Renal pelvis (tissue), 12 donors: ENCODE measurements around the gene SENP7. TPM values are rescaled to one million over a fixed set of nuclear protein-coding genes. Genes with fewer than 3 reads are reported as not detected.
"Not testable (repeated sequence)": the region's sequence is repeated elsewhere in the genome, so short reads cannot be mapped to it uniquely, and the experiment has no call there.

Experiments used
- DNase-seq: peaks from one replicate; pipeline ENCODE4 v3.0.0-alpha.2; 2013
- long read RNA-seq, 16 experiments: transcript quantifications; one replicate each; lab custom pipeline, GENCODE V29; 2026
- polyA plus RNA-seq, 3 donors: library from polyadenylated mRNA; unstranded; fragments of 120-200 nt; gene quantifications; one replicate each; pipeline ENCODE4 v1.2.1, GENCODE V29; 2013; ENCODE audit not compliant: insufficient read length in 3 of 3

SENP7 gene, protein sequence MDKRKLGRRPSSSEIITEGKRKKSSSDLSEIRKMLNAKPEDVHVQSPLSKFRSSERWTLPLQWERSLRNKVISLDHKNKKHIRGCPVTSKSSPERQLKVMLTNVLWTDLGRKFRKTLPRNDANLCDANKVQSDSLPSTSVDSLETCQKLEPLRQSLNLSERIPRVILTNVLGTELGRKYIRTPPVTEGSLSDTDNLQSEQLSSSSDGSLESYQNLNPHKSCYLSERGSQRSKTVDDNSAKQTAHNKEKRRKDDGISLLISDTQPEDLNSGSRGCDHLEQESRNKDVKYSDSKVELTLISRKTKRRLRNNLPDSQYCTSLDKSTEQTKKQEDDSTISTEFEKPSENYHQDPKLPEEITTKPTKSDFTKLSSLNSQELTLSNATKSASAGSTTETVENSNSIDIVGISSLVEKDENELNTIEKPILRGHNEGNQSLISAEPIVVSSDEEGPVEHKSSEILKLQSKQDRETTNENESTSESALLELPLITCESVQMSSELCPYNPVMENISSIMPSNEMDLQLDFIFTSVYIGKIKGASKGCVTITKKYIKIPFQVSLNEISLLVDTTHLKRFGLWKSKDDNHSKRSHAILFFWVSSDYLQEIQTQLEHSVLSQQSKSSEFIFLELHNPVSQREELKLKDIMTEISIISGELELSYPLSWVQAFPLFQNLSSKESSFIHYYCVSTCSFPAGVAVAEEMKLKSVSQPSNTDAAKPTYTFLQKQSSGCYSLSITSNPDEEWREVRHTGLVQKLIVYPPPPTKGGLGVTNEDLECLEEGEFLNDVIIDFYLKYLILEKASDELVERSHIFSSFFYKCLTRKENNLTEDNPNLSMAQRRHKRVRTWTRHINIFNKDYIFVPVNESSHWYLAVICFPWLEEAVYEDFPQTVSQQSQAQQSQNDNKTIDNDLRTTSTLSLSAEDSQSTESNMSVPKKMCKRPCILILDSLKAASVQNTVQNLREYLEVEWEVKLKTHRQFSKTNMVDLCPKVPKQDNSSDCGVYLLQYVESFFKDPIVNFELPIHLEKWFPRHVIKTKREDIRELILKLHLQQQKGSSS
- polyA plus RNA-seq: 10 to 100 TPM; 57.3 to 78.3 (median 75.4) TPM
- long read RNA-seq, donor 1, full-length matches to known transcripts: 3 of 3 reads
- long read RNA-seq, donor 1, partial matches to known transcripts: 0 of 3 reads
- long read RNA-seq, donor 1, other reads (novel, unspliced or antisense): 0 of 3 reads
- long read RNA-seq, donor 2, partial matches to known transcripts: 0 of 2 reads
- long read RNA-seq, donor 2, other reads (novel, unspliced or antisense): 0 of 2 reads
- long read RNA-seq, donor 3, partial matches to known transcripts: 0 of 3 reads
- long read RNA-seq, donor 3, other reads (novel, unspliced or antisense): 0 of 3 reads
- long read RNA-seq, donor 4, partial matches to known transcripts: 0 of 2 reads
- long read RNA-seq, donor 4, other reads (novel, unspliced or antisense): 0 of 2 reads
- long read RNA-seq, donor 5, full-length matches to known transcripts: 1 of 1 reads
- long read RNA-seq, donor 5, partial matches to known transcripts: 0 of 1 reads
- long read RNA-seq, donor 5, other reads (novel, unspliced or antisense): 0 of 1 reads
- long read RNA-seq, donor 6, full-length matches to known transcripts: 5 of 615 reads
- long read RNA-seq, donor 6, partial matches to known transcripts: 558 of 615 reads
- long read RNA-seq, donor 6, other reads (novel, unspliced or antisense): 52 of 615 reads
- long read RNA-seq, donor 7, full-length matches to known transcripts: 1 of 1 reads
- long read RNA-seq, donor 7, partial matches to known transcripts: 0 of 1 reads
- long read RNA-seq, donor 7, other reads (novel, unspliced or antisense): 0 of 1 reads
- long read RNA-seq, donor 8, full-length matches to known transcripts: 3 of 3 reads
- long read RNA-seq, donor 8, partial matches to known transcripts: 0 of 3 reads
- long read RNA-seq, donor 8, other reads (novel, unspliced or antisense): 0 of 3 reads
- long read RNA-seq, donor 9, full-length matches to known transcripts: 5 of 5 reads
- long read RNA-seq, donor 9, partial matches to known transcripts: 0 of 5 reads
- long read RNA-seq, donor 9, other reads (novel, unspliced or antisense): 0 of 5 reads
- long read RNA-seq, donor 10, partial matches to known transcripts: 0 of 2 reads
- long read RNA-seq, donor 10, other reads (novel, unspliced or antisense): 0 of 2 reads
- long read RNA-seq, donor 11, full-length matches to known transcripts: 3 of 3 reads
- long read RNA-seq, donor 11, partial matches to known transcripts: 0 of 3 reads
- long read RNA-seq, donor 11, other reads (novel, unspliced or antisense): 0 of 3 reads
- long read RNA-seq, donor 12, full-length matches to known transcripts: 4 of 9 reads
- long read RNA-seq, donor 12, partial matches to known transcripts: 5 of 9 reads
- long read RNA-seq, donor 12, other reads (novel, unspliced or antisense): 0 of 9 reads
- long read RNA-seq, donor 13, partial matches to known transcripts: 5 of 6 reads
- long read RNA-seq, donor 13, other reads (novel, unspliced or antisense): 0 of 6 reads
- long read RNA-seq, donor 14: 0 reads
- long read RNA-seq, donor 15, full-length matches to known transcripts: 3 of 886 reads
- long read RNA-seq, donor 15, partial matches to known transcripts: 743 of 886 reads
- long read RNA-seq, donor 15, other reads (novel, unspliced or antisense): 140 of 886 reads
- long read RNA-seq, donor 16, full-length matches to known transcripts: 2 of 2 reads
- long read RNA-seq, donor 16, partial matches to known transcripts: 0 of 2 reads
- long read RNA-seq, donor 16, other reads (novel, unspliced or antisense): 0 of 2 reads

GRCh38 chr3:101512646-101513418 lies at the start of gene SENP7:
TSS of gene SENP7 (minus strand) at chr3:101513212. CDS start at chr3:101513130, 82 bp downstream.
- DNase-seq: peak; percentile 87

DNA sequence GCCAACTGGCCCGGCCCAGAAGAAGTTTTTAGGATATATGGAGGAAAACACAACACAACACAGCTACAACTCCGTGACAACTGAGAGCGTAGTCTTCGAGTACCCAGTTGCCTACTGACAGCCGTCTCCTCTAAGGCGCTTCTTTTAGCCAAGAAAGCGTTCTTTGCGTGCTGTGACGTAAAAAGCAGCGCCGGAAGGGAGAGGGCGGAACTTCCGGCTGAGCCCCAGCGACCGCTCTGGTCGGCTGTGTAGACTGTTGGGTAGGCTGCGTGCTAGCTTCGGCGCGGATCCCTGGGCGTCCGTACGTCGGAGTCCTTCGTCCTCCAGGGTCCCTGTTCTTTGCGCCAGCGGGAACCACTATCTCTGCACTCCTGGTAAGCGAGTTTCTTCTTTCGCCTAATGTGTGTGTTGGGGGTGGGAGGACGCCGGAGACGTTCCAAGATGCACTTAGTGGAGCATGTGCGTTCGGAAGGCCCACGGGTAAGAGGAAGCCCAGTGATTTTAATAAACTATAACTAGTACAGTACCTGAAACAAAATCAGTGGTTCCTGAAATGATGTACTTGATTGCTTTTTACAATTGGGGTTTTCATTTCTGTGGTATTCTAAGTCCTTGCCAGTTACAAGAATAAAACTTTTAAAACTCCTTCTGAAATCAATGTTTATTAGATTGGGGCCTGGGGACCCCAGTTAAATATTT lies 48.8 kb upstream of the SENP7 start, which contains the start of gene TRMT10C:
Gene TRMT10C, plus strand, starts transcription at position 239 of the 699 bp plus-strand sequence. CDS start 2,914 bp downstream, outside the sequence.
- peak; percentile 93 for DNase-seq

- DNase-seq: no peak
Measured at GRCh38 chr3:101556064-101556463, 43.1 kb upstream of the SENP7 start.

DNA sequence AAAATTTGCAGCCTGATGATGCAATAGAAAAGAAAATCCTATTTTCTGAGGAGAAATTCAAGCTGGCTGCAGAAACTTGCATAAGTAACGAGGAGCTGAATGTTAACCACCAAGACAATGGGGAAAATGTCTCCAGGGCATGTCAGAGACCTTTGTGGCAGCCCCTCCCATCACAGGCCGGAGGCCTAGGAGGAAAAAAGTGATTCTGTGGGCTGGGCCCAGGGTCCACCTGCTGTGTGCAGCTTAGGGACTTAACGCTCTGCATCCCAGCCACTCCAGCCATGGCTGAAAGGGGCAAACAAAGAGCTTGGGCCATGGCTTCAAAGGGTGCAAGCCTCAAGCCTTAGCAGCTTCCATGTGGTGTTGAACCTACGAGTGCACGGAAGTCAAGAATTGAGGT lies 40.4 kb upstream of the SENP7 start:
- not testable (repeated sequence) for DNase-seq

- DNase-seq: not testable (repeated sequence)
Measured at GRCh38 chr3:101551359-101552081, 38.5 kb upstream of the SENP7 start.

DNA sequence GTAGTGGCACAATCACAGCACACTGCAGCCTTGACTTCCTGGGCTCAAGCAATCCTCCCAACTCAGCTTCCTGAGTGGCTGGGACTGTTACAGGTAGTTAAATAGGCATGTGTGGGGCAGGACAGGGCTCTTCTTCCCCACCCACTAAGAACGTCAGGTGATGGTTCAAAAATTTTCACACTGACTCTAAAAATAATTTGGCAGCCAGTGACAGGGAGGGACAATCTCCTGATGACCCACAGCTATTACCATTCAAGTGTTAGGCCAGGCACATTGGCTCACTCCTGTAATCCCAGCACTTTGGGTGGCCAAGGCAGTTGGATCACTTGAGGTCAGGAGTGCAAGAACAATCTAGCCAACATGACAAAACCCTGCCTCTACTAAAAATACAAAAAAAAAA lies 36.5 kb upstream of the SENP7 start:
- no peak for DNase-seq

GRCh38 chr3:101548527-101549105 lies 35.6 kb upstream of the SENP7 start:
- no peak for DNase-seq

GRCh38 chr3:101544161-101544850 lies 31.3 kb upstream of the SENP7 start:
- DNase-seq: no peak

DNA sequence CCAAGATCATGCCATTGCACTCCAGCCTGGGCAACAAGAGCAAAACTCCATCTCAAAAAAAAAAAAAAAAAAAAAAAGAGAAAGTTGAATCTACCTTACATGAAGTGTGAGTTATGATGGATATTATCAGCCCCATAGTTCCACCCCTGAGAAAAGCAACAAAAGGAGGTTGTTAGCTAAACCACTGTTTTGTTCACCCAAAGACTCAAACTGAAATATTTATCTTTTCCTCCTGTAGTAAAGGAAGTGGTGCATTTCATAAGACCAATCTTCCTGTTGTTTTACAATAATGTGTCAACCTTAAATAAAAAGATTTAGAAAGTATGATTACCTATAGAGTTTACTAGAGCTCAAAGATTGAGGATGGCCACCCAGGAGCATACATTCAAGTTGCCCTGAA lies 29.9 kb upstream of the SENP7 start:
- DNase-seq: no peak

- DNase-seq: not testable (repeated sequence)
Measured at GRCh38 chr3:101536955-101537354, 23.9 kb upstream of the SENP7 start.

DNA sequence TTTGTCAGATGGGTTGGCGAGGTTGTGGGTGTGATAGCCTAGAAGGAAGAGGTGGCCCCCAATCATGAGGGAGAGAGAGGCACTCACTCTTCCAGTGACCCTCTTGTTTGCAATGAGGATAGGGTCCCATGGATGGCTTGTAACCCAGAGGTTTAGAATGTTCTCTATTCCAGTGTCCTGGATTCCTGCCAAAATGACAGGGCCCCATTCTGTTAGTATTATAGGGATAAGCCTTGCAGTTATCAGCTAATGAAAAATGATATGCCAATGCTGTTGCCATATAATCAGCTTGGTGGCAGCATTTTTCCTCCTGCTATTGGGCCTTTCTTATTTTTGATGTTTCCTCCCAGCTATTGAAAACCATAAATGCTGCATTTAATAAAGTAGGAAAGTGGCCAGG lies 23.3 kb upstream of the SENP7 start:
- no peak for DNase-seq

DNA sequence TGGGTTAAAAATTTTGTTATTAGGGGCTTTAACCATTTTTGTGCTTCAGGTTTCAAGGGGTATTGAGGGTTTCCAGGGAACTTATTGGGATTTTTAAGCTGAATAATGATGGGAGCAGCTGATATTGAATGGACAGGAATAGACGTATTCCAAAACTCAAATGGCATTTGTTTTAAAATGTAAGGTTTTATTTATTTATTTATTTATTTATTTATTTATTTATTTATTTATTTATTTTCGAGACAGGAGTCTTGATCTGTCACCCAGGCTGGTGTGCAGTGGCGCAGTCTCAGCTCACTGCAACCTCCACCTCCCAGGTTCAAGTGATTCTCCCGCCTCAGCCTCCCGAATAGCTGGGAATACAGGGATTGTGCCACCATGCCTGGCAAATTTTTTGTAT lies 22.2 kb upstream of the SENP7 start:
- no peak for DNase-seq

DNA sequence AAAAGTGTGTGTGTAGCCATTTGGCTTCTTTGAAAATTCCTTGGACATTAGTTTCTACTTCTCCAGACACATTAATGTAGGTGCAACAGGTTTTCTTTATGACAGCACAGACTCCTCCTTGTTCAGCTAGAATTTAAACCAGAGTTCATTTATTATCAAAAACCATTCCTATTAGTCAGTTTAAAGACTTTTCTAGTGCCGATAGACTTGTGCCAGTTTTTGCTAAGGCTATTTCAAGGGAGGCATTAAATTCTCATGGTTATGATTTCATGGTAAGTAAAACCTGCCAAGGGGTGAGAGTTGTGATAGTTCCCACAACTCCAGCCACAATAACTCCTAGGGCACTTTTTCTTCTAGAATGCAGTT lies 20.6 kb upstream of the SENP7 start:
- no peak for DNase-seq

DNA sequence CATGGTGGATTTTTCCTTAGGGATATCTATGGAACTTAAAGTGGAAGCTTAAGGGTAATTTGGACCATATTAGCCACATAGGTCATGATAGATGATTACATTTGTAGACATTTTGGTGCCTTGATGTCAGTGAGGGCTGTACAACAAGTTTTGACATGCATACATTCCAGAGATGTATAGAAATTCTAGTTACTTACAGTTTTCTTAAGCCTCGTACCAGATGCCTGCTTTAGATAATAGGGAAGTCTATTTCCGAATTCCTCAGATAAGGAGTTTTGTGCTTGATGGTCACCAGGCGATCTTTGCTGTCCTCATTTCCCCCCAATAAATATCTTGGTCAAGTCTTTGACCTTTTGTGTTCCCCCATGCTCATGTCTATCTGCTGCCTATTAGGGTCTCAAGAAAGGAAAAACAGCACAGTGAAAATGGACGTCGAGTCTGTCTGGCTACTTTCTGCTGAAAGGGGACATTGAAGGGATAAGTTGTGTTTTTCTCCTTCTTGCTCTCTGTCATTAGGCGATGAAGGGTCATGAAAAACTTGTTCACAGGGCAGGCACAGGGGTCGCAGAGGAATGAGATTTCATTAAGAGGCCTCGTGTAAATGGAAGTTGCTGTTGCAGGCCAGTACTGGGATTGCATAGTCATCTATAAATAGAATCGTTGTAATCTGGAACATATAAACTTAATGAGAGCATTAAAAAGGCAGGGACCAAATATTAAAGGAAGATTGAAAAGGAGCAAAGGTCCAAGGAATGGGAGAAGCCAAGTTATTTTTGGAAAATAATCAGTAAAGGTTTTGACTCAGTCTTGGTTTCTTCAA lies 20.0 kb upstream of the SENP7 start:
- DNase-seq: no peak
